GM19240 (cell line): Measurements from ENCODE around the gene TAMALIN.

Experiments
- DNase-seq: peaks from one replicate; pipeline ENCODE4 v3.0.0; 2011; ENCODE audit warnings: low spot score; ENCODE audit not compliant: insufficient read length

The TAMALIN gene

DNA sequence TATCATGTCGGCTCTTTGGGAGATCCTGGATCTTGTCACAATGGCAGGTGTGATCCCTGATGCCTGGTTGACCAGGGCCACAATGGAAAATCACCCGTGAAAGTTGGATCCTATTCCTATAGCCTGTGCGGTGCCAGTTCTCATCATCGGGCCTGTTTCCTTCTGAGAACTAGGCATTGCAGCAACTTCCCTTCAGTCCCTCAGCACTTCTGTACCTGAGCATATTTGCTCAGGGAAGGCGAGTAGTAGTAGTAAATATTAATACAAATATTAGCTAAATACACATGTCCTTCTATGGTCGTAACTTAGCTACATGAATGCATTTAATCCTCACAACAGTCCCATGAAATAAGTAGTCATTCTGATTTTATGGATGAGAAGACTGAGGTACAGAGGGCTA is 22.1 kb upstream of the TAMALIN start:
- no peak for DNase-seq

GRCh38 chr12:51985154-51985835 is 21.5 kb upstream of the TAMALIN start:
- no peak for DNase-seq

GRCh38 chr12:51986834-51987233 is 19.9 kb upstream of the TAMALIN start:
- no peak for DNase-seq

DNA sequence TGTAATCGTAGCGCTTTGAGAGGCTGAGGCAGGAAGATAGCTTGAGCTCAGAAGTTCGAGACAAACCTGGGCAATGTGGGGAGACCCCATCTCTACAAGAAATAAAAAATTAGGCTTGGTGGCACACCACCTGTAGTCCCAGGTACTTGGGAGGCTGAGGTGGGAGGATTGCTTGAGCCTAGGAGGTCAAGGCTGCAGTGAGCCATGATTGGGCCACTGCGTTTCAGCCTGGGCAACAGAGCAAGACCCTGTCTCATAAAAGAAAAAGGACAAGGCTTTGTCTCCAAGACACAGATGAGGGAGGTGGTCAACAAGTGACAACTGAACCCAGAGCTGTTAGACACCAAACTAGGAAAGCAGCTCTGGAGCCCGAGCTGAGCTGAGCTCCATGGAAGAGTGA is 14.5 kb upstream of the TAMALIN start:
- DNase-seq, result no peak

- DNase-seq, result no peak
Observed at GRCh38 chr12:51994539-51994820, 12.3 kb upstream of the TAMALIN start.

GRCh38 chr12:51994959-51995358 is 11.8 kb upstream of the TAMALIN start:
- no peak for DNase-seq

GRCh38 chr12:51997136-51997535 is 9.6 kb upstream of the TAMALIN start:
- no peak for DNase-seq

DNA sequence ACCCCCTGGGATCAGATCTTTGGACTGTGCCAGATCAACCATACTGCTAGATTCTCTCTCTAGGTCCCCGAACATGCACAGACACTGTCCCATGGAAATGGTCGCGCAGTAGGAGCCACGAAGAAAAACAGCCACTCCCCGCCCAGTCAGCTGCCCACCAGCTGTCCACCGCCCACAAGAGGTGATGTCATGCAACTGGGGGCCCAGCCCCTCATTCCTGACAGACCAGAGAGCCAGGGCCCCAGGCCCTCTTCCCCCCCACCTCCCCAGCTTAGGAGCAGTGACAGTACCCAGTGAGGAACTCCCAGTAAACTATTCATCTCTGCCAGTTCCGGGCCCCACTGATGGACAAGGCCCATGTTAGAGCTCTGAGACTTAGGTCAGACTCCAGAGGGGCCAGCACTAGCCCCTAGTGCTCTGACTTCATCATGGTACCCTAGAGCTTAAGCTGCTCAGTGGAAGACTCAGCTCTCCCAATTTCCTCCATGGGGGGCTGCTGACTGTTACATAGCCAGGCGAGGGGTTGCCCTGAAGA is 3.7 kb upstream of the TAMALIN start:
- no peak for DNase-seq

GRCh38 chr12:52003591-52003990 is 3.2 kb upstream of the TAMALIN start:
- no peak for DNase-seq

DNA sequence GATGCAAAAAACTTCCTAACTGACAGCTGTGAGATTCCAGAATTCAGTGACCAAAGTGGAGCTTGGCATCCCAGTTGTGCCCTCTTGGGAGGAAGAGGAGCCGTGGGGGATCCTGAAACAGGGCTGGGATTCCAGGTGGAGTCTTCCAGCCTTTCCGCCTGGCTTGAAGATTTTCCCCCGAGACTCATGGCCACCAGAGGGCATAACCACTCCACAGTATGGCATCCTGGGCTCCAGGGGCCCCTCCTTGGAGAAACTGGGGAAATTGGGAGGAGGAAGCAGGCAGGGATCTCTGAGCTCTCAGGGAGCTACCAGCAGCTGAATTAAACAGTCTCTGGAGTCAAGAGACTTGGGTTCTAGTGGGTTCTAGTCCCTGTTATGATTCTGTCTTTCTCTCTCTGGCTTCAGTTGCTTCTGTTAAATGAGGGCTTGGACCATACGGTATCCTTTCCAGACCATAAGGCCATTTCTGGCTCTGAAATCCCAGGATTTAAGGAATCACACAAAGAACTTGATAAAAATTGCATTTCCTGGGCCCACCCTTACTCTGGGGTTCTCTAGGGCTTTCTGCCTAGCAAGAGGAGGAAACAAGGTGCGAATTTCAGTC is 2.6 kb upstream of the TAMALIN start:
- no peak for DNase-seq

GRCh38 chr12:52005218-52005902 is 1.4 kb upstream of the TAMALIN start:
- no peak for DNase-seq

- peak; percentile 73 for DNase-seq
Observed at GRCh38 chr12:52005903-52006703, 643 bp upstream of the TAMALIN start.

DNA sequence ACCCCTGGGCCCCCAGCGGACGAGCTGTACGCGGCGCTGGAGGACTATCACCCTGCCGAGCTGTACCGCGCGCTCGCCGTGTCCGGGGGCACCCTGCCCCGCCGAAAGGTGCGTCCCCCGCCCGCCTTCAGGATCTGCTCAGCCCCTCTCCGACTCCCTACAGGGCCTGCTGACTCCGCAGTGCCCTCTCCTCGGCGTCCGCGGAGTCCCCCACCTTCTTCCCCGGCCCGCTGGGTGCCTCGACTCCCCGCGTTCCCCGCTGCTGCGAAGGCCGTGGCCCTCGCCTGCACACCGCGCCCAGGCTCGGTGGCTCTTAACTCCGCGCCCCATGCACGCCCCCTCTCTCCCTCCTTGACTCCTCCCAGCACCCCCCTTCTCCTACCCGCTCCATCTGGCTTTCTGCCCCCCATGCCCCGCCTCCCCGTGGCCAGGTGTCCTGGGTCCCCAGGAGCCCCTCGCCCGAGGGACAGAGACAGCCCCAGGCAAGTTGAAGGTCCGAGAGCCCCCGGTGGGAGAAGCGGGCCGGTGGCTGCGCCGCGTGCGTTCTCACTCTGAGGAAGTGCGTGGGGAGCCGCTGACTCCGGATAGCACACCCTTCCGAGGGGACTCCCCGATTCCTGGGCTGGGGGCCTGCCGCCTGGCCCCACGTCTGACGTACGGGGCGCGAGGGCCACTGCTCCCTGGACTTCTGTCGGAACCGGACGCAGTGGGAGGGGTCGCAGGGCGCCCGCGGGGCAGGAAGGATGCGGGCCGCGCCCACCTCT is 594 bp downstream of the TAMALIN start:
- DNase-seq, result no peak

GRCh38 chr12:52007982-52008510 is 1.3 kb downstream of the TAMALIN start:
- DNase-seq, result no peak

DNA sequence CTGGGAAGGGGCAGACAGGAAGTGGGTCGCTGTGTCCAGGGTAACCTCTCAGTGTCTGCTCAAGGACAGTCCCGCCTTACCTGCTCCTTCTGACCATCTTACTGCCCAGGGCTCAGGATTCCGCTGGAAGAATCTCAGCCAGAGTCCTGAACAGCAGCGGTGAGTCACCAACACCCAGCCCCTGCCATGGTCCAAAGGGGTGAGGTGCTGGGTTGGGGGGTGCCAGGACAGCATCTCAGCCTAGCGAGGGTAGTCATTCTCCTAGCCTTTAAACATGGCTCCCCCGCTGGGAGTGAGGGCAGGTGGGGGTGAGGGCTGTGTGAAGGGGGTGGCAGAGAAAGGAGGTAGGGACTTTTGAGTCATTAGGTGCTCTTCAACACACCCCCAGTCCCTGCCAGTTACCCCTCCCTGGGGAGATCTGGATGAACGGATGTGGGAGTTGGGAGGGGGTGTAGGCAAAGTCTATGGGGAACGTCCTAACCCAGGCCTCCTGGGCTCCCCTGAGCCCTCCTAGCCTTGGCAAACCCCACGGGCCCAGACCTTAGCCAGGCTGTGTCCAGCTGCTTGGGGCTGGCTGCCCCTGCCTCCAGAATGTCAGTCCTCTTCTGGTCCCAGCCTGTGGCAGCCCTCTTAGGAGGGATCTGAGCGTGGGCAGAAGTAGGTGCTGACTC is 2.5 kb downstream of the TAMALIN start:
- no peak for DNase-seq

DNA sequence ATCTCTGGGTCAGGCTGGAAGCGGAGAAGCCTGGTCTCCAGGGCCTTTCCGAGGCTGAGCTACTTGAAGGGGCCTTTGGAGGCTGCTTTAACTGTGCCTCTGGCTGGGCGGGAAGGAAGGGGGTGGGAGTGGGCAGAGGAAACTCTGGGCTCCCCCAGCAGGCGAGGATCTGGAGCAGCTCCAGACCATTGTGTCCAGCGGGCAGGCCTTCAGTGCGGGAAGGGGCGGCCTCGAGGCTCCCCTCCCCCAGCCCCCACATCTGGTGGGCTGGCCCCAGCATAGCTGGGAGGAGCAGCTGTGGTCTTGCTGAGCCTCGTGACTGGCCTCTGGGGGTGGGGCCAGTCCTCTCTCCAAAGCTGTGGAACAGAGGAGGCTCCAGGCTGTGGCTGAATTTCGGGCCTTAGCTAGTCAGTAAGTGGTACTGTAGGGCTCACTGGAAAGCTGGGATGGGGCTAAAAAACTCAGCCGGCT is 3.4 kb downstream of the TAMALIN start:
- no peak for DNase-seq

- no peak for DNase-seq
Observed at GRCh38 chr12:52010692-52011601, 4.2 kb downstream of the TAMALIN start.

- no peak for DNase-seq
Observed at GRCh38 chr12:52011602-52012214, 5.0 kb downstream of the TAMALIN start.
